IPS DF 4.7 (cell line): ENCODE data around the gene MRM2.

Experiments used
- DNase-seq: peaks from one replicate; pipeline ENCODE4 v3.0.0-alpha.2; 2013; ENCODE audit warnings: low spot score; ENCODE audit errors: extremely low read depth

Gene MRM2

GRCh38 chr7:2186166-2186565, 55.8 kb downstream of the MRM2 start:
- DNase-seq = no peak

- no peak for DNase-seq
These were observed 56.3 kb downstream of the MRM2 start for GRCh38 chr7:2185715-2186114.
